Right atrium auricular region (tissue), 2 donors: ENCODE measurements around the gene SLIT1. TPM values are rescaled to one million over a fixed set of nuclear protein-coding genes. Genes with fewer than 3 reads are reported as not detected.

Experiments used
- DNase-seq: peaks from one replicate; pipeline ENCODE4 v3.0.0-alpha.2; 2019; ENCODE audit warnings: low spot score
- H3K27ac ChIP-seq, 2 donors: fragments of 200-600 bp; sonication (generic); 1 replicate in 1 of 2; 2 replicates in 1 of 2; pipeline ENCODE4 v1.5.1; 2016 to 2019
- H3K27me3 ChIP-seq, 2 donors: fragments of 200-600 bp; sonication (generic); one replicate each; pipeline versions ENCODE4 v1.5.1 to v1.6.0; 2017 to 2019
- H3K36me3 ChIP-seq: fragments of 200-600 bp; sonication (generic); one replicate; pipeline ENCODE4 v1.5.1; 2016
- H3K4me1 ChIP-seq, 2 donors: fragments of 200-600 bp; sonication (generic); one replicate each; pipeline versions ENCODE4 v1.5.1 to v1.6.0; 2017 to 2019
- H3K4me3 ChIP-seq, 2 donors: fragments of 200-600 bp; sonication (generic); 1 replicate in 1 of 2; 2 replicates in 1 of 2; pipeline ENCODE4 v1.5.1; 2017 to 2019; ENCODE audit warnings: mild to moderate bottlenecking in 1 of 2, moderate library complexity in 1 of 2
- H3K9me3 ChIP-seq, 2 donors: fragments of 200-600 bp; sonication (generic); one replicate each; pipeline ENCODE4 v1.5.1; 2019
- CTCF ChIP-seq, 2 donors: fragments of 200-600 bp; sonication (generic); IDR thresholded peaks; one replicate each; pipeline ENCODE4 v1.5.1; 2019; ENCODE audit warnings: antibody characterized with exemption in 2 of 2
- total RNA-seq, 2 donors: library from RNA; depleted of rRNA; stranded (reverse); fragments of >200 nt; gene quantifications; one replicate each; pipeline ENCODE4 v1.1.0, GENCODE V29; 2016

SLIT1 gene
- total RNA-seq, 2 donors from 2014 or later, result not detected

GRCh38 chr10:97149079-97149531 is 36.7 kb downstream of the SLIT1 start:
- Histone ChIP-seq H3K27me3 (no peaks in the 10 kb centered on the region), H3K27ac (no peak overlapping the region), H3K4me3 (no peak overlapping the region), H3K4me1 (no peaks in the 10 kb centered on the region), H3K9me3 (no peaks in the 10 kb centered on the region), H3K36me3 (no peaks in the 10 kb centered on the region)
- DNase-seq, result no peak
- TF ChIP-seq CTCF (IDR thresholded peaks at IDR 0.05), result no peak

DNA sequence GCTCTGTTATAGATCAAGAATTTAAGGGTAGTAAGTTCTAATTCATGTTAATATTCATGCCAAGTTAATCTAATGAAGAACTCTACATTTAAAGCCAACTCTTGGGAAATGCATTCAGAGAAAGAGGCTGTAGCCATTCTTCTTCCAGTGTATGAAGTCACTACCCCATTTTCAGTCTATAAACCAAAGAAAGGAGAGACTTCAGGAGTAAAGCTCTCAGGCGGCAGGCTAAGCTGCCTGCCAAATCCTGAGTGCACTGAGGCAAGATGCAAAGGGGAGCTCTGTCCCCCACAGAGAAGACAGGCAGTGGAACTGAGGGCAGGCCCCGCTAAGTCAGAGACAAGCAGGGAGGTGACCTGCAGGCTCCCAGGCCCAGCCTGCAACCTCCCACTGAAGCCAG is 41.5 kb downstream of the SLIT1 start:
- Histone ChIP-seq H3K4me3 (no peak overlapping the region), H3K27me3 (no peaks in the 10 kb centered on the region)
- no peak for TF ChIP-seq CTCF (IDR thresholded peaks at IDR 0.05)

DNA sequence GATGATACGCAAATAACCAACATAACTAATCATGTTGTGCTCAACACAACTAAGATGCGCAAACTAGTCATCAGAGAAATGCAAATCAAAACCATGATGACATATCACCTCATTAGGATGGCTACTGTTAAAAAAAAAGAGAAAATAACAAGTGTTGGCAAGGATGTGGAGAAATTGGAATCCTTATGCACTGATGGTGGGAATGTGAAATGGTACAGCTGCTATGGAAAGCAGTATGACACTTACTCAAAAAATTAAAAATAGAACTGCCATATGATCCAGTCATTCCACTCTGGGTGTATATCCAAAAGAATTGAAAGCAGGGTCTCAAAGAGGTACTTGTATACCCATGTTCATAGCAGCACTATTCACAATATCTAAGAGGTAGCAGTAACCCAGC is 42.9 kb downstream of the SLIT1 start:
- no peak for TF ChIP-seq CTCF (IDR thresholded peaks at IDR 0.05)
- Histone ChIP-seq H3K4me1 (no peaks in the 10 kb centered on the region), H3K9me3 (no peaks in the 10 kb centered on the region)

More for the DNA sequence above, 41.5 kb downstream of the SLIT1 start:
- Histone ChIP-seq H3K4me1 (no peaks in the 10 kb centered on the region), H3K27ac (no peak overlapping the region), H3K9me3 (no peaks in the 10 kb centered on the region), H3K36me3 (no peaks in the 10 kb centered on the region)
- DNase-seq, result no peak

DNA sequence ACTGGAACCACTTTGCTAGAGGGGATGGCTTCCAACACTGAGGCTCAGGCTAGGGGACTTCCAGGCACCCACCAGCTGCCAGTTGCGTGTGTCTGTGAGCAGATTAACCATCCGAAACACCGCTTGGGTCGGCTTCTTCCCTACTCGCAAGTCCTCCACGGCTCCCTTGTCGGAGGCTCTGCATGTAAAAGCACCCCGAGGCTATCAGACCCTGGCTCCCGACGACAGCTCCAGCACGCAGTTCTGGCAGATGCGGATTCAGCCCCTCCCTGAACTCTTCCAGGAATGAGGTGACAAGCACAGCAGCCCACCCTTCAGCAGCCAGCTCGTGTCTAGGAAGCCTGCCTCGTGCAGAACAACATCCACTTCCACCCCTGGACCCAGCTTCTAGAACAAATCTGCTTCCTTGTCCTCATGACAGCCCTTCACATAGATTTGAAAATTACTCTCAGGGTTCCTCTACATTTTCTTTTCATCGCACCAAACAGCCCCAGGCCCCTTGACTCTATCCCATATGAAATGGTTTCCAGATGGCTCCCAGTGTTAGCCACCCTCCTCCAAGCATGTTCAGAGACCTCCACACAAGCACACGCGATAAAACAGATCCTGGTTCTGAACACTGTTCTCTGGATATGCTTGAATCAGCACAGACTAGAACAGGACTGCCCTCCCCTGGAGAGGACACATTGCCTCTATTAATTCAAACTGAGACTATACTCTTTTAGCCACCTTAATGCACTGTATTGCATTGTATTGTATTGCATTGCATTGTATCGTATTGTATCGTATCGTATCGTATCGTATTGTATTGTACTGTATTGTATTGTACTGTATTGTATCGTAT is 44.6 kb downstream of the SLIT1 start:
- Histone ChIP-seq H3K9me3 (no peaks in the 10 kb centered on the region), H3K4me1 (no peaks in the 10 kb centered on the region), H3K27ac (no peak overlapping the region), H3K27me3 (no peaks in the 10 kb centered on the region), H3K4me3 (no peak overlapping the region), H3K36me3 (no peaks in the 10 kb centered on the region)
- no peak for DNase-seq
- TF ChIP-seq CTCF (IDR thresholded peaks at IDR 0.05), result no peak

More for the DNA sequence above, 42.9 kb downstream of the SLIT1 start:
- H3K36me3 ChIP-seq, result no peaks in the 10 kb centered on the region
- H3K4me3 ChIP-seq, result no peak overlapping the region
- no peaks in the 10 kb centered on the region for H3K27me3 ChIP-seq
- DNase-seq, result no peak
- H3K27ac ChIP-seq, result no peak overlapping the region

- Histone ChIP-seq H3K4me1 (no peaks in the 10 kb centered on the region), H3K27me3 (no peaks in the 10 kb centered on the region), H3K27ac (no peak overlapping the region), H3K36me3 (no peaks in the 10 kb centered on the region), H3K4me3 (no peak overlapping the region), H3K9me3 (no peaks in the 10 kb centered on the region)
- no peak for DNase-seq
- TF ChIP-seq CTCF (IDR thresholded peaks at IDR 0.05), result no peak
Observed at GRCh38 chr10:97140049-97140846, 45.5 kb downstream of the SLIT1 start.
